ENCODE results near the gene KIF22. TPM values are rescaled to one million over a fixed set of nuclear protein-coding genes. Genes with fewer than 3 reads are reported as not detected.
A peak's percentile ranks its signal among the peaks of the same experiment; 100 is the strongest.

KIF22 gene
- total RNA-seq, 1 donor from 2014 or later: 40.7 TPM

DNA sequence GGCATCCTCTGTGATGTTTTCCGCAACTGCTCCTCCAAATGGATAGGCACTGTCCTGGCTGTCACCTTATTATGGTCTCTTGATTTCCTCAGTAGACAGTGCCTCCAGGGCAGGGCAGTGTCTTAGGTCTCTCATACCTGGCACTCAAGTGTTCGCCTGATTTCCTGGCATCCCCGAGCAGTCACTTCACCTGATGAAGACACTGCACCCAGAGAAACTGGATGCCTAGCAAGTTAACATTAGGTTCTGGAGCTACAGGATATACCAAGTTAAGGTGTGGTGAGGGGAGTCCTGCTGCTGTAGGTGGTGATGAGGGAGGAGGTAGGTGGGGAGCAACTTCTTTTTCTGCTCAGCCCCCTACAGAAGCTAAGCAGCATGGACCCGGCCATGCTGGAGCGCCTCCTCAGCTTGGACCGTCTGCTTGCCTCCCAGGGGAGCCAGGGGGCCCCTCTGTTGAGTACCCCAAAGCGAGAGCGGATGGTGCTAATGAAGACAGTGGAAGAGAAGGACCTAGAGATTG is 11.9 kb downstream of the KIF22 start:
- H3K9me3 Mint-ChIP-seq (ENCODE audit: unreplicated experiment): no peaks in the 10 kb centered on the region
- no peak overlapping the region for H3K4me3 Mint-ChIP-seq (ENCODE audit: unreplicated experiment)
- TF ChIP-seq, protein P1, sequence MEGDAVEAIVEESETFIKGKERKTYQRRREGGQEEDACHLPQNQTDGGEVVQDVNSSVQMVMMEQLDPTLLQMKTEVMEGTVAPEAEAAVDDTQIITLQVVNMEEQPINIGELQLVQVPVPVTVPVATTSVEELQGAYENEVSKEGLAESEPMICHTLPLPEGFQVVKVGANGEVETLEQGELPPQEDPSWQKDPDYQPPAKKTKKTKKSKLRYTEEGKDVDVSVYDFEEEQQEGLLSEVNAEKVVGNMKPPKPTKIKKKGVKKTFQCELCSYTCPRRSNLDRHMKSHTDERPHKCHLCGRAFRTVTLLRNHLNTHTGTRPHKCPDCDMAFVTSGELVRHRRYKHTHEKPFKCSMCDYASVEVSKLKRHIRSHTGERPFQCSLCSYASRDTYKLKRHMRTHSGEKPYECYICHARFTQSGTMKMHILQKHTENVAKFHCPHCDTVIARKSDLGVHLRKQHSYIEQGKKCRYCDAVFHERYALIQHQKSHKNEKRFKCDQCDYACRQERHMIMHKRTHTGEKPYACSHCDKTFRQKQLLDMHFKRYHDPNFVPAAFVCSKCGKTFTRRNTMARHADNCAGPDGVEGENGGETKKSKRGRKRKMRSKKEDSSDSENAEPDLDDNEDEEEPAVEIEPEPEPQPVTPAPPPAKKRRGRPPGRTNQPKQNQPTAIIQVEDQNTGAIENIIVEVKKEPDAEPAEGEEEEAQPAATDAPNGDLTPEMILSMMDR (IDR thresholded peaks at IDR 0.05; ENCODE audit: unreplicated experiment): no peak
- no peak overlapping the region for H3K27ac Mint-ChIP-seq (ENCODE audit: unreplicated experiment)
- peaks cover 13% of the 10 kb centered on the region for H3K36me3 Mint-ChIP-seq (ENCODE audit: low read depth, unreplicated experiment)
- peaks cover 11% of the 10 kb centered on the region for H3K4me1 Mint-ChIP-seq (ENCODE audit: unreplicated experiment)
- peaks cover 13% of the 10 kb centered on the region for H3K27me3 Mint-ChIP-seq (ENCODE audit: unreplicated experiment)
- no peak for DNase-seq (ENCODE audit: low spot score)

DNA sequence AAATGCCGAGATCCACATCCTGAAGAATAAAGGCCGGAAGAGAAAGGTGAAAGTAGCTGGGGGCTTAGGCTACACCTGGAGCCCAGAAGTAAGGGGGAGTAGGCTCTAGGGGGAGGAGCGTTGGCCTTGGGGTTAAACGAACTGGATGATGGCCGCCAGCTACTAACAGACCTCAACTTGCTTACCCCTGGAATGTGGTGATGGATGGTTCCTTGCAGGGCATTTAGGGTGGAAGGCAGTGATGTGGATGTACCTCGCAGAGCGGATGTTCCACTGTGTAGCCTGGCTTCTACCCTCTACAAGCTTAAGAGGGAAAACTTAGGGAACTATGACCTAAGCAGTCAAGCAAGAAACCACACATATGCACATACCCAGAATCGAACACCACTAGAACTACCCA is 13.5 kb downstream of the KIF22 start:
- no peak for DNase-seq (ENCODE audit: low spot score)
- TF ChIP-seq, protein P1 (IDR thresholded peaks at IDR 0.05; ENCODE audit: unreplicated experiment): no peak
- H3K36me3 Mint-ChIP-seq (ENCODE audit: low read depth, unreplicated experiment): peaks cover 14% of the 10 kb centered on the region
- H3K4me1 Mint-ChIP-seq (ENCODE audit: unreplicated experiment): peaks cover 21% of the 10 kb centered on the region
- no peaks in the 10 kb centered on the region for H3K9me3 Mint-ChIP-seq (ENCODE audit: unreplicated experiment)
- H3K27me3 Mint-ChIP-seq (ENCODE audit: unreplicated experiment): peaks cover 22% of the 10 kb centered on the region
- H3K4me3 Mint-ChIP-seq (ENCODE audit: unreplicated experiment): peak overlapping the region; percentile 99
- peak overlapping the region; percentile 93 for H3K27ac Mint-ChIP-seq (ENCODE audit: unreplicated experiment)

GRCh38 chr16:29804455-29805231 is 14.1 kb downstream of the KIF22 start:
- peaks cover 14% of the 10 kb centered on the region for H3K36me3 Mint-ChIP-seq (ENCODE audit: low read depth, unreplicated experiment)
- H3K27me3 Mint-ChIP-seq (ENCODE audit: unreplicated experiment): peaks cover 22% of the 10 kb centered on the region
- H3K4me3 Mint-ChIP-seq (ENCODE audit: unreplicated experiment): peak overlapping the region; percentile 99
- peaks cover 23% of the 10 kb centered on the region for H3K4me1 Mint-ChIP-seq (ENCODE audit: unreplicated experiment)
- peak overlapping the region; percentile 99 for H3K27ac Mint-ChIP-seq (ENCODE audit: unreplicated experiment)
- TF ChIP-seq, protein P1 (IDR thresholded peaks at IDR 0.05; ENCODE audit: unreplicated experiment): no peak
- DNase-seq (ENCODE audit: low spot score): no peak
- no peaks in the 10 kb centered on the region for H3K9me3 Mint-ChIP-seq (ENCODE audit: unreplicated experiment)

DNA sequence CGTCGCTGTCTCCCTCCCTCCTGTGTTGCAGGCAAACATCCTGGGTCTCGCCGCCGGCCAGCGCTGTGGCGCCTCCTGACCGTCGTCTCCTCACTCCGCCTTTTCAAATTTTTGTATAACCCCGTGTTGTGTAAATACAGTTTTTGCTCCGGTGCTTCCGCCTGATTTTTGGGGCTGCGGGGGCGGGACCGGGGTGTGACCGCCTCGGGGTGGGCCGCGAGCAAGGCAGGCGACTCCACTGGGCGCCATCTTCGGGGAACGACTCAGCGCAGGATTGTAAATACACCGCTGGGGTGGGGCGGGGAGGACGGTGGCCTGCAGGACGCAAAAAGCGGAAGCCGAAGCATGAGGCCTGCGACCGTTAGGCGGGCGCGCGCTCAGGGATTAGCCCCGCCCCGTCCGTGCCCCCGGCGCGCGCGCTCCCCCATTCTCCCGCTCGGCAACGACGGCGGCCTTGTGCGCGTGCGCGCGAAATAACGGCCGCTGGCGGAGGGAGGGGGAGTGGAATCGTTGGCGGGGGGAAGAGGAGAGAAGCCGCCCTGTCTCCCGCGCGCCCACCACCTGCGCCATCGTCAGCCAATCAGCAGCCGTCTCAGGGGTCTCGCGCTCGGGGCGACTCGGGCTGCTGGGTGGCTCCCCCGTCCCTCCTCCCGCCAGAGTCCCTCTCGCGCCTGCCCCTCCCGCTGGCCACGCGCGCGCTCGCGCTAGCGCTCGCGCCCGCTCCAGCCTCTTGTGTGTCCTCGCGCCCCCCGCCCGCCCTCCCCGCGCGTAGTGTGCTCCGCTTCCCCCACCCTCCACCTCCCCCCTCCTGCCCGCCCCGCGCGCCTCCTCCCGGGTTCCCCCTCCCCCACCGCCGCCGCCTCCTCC is 14.9 kb downstream of the KIF22 start:
- peak; percentile 98 for DNase-seq (ENCODE audit: low spot score)
- Mint-ChIP-seq H3K9me3 (ENCODE audit: unreplicated experiment) (no peaks in the 10 kb centered on the region), H3K36me3 (ENCODE audit: low read depth, unreplicated experiment) (peaks cover 14% of the 10 kb centered on the region), H3K27me3 (ENCODE audit: unreplicated experiment) (peaks cover 22% of the 10 kb centered on the region), H3K27ac (ENCODE audit: unreplicated experiment) (peak overlapping the region; percentile 99), H3K4me1 (ENCODE audit: unreplicated experiment) (peaks cover 29% of the 10 kb centered on the region), H3K4me3 (ENCODE audit: unreplicated experiment) (peak overlapping the region; percentile 99)
- TF ChIP-seq, protein P1 (IDR thresholded peaks at IDR 0.05; ENCODE audit: unreplicated experiment): no peak
